ENCODE data around the gene SUMO1.

DNA sequence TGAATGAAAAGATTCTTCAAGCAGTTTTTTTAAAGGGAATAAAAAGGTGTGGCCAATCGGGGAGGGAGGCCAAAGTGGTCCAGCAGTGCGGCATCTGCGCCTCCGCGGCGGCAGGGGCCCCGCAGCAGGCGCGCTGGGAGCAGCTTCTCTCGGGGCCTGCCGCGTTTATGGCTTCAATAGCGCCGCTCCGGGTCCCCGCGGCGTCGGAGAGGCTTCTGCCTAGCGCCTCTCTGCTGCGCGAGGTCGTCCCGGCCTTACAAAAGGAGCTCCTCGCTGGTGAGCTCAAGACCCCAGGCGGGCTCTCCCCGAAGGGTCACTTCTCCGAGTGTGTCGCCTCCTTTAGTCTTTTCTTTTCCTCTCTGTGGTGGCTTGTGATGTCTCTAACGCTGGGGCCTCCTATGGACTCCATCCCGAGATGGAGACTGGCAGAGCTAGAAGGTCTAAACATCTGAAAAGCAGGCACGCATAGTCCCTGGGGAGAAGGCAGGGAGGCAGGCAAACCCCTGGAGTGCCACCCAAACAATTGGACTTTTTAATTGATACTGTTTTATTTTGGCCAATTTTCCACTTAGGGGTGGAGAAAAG, 67.1 kb downstream of the SUMO1 start:
- TF ChIP-seq JUN (IDR thresholded peaks at IDR 0.05) (no peak), CTCF (IDR thresholded peaks at IDR 0.05) (no peak), KDM1A (IDR thresholded peaks at IDR 0.05; ENCODE audit: low read depth) (no peak), MAX (IDR thresholded peaks at IDR 0.05) (no peak), EP300 (IDR thresholded peaks at IDR 0.05) (no peak), BHLHE40 (IDR thresholded peaks at IDR 0.05; ENCODE audit: low read depth, low read length) (no peak), ELK1 (IDR thresholded peaks at IDR 0.05; ENCODE audit: low read depth, low read length) (no peak), CEBPB (IDR thresholded peaks at IDR 0.05) (no peak)

Data from A549 (cell line).